ENCODE data around the gene RNGTT.
A peak's percentile ranks its signal among the peaks of the same experiment; 100 is the strongest.

Gene RNGTT

DNA sequence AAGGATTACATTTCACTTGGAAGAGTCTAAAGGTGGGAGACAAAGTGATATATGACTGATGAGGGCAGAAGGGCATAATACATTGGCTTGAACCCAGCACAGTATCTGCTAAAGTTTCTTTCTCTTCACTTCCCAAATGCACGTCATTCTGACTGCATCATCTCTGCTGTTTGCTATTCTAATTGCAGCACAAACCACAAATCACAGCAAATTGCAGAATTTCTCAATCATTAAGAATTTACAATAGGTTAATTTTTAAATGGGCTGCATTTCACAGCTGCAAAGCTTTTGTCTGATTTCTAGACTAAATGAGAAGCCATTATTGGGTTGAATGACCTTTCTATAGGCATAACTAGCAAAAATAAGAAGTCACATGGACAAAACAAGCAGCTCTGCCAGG is 337.0 kb downstream of the RNGTT start:
- no peak for FAIRE-seq

DNA sequence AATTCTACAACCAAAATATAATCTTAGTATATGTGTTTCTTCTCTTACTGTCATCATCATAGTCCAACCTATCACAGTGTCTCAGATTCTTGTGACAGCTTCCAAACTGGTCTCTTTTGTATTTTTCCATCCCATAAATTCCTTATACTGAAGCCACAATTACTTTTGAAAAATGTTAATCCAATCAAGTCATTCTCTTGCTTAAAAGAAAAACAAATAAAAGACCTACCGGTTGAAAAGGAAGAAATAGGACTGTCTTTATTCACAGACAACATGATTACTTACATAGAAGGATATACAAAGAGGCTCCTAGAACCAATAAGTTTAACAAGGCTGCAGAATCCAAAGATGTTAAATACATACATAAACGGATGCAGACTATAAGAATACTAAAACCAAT is 339.9 kb downstream of the RNGTT start:
- no peak for FAIRE-seq
- TF ChIP-seq POLR2A (IDR thresholded peaks at IDR 0.05; ENCODE audit: low read depth, low read length) (no peak), TAF1 (IDR thresholded peaks at IDR 0.05; ENCODE audit: borderline replicate concordance, low read depth, low read length) (no peak), POLR2AphosphoS5 (IDR thresholded peaks at IDR 0.05; ENCODE audit: low read depth, low read length) (no peak)
- no peak for DNase-seq (ENCODE audit: insufficient read length)

More for the DNA sequence above, 337.0 kb downstream of the RNGTT start:
- no peak for DNase-seq (ENCODE audit: insufficient read length)
- no peak for TF ChIP-seq TAF1 (IDR thresholded peaks at IDR 0.05; ENCODE audit: borderline replicate concordance, low read depth, low read length)
- no peak for TF ChIP-seq POLR2AphosphoS5 (IDR thresholded peaks at IDR 0.05; ENCODE audit: low read depth, low read length)
- TF ChIP-seq POLR2A (IDR thresholded peaks at IDR 0.05; ENCODE audit: low read depth, low read length): no peak

DNA sequence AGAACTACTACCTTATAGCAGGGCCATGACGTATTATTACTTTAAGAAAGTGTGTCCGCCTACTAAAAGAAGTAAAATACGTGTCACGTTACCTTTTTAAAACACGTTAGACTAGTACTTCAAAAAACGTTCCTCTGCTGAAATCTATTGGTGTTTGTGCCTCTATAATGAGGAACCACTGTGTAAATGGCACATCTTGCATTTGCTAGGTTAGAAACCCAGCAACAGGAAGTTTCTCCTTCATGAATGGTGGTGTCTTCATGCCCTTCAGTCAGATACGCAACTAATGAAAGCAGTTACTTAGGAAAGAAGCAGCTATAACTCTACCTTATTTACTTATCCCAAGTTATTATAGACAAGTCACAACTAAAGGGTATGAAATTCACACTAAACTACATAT is 343.5 kb downstream of the RNGTT start:
- TF ChIP-seq POLR2A (IDR thresholded peaks at IDR 0.05; ENCODE audit: low read depth, low read length): no peak
- TF ChIP-seq TAF1 (IDR thresholded peaks at IDR 0.05; ENCODE audit: borderline replicate concordance, low read depth, low read length): no peak
- no peak for TF ChIP-seq POLR2AphosphoS5 (IDR thresholded peaks at IDR 0.05; ENCODE audit: low read depth, low read length)
- no peak for FAIRE-seq
- DNase-seq (ENCODE audit: insufficient read length): no peak

DNA sequence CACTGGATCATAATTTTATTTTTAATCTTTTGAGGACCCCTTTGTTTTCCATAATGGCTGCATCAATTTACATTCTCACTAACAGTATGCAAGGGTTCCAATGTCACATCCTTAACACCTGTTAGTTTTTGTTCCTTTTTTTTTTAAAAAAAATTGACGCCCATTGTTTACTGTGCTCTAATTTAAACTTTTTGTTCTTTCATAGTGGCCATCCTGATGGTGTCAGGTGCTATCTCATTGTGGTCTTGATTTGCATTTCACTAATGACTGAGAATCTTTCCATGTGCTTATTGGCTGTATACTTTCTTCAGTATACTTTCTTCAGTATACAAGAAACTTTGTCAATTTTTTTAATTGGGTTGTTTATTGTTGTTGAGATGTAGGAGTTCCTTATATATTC is 347.0 kb downstream of the RNGTT start:
- DNase-seq (ENCODE audit: insufficient read length) (no peak), FAIRE-seq (peak; percentile 24)
- no peak for TF ChIP-seq POLR2A (IDR thresholded peaks at IDR 0.05; ENCODE audit: low read depth, low read length)
- no peak for TF ChIP-seq POLR2AphosphoS5 (IDR thresholded peaks at IDR 0.05; ENCODE audit: low read depth, low read length)
- no peak for TF ChIP-seq TAF1 (IDR thresholded peaks at IDR 0.05; ENCODE audit: borderline replicate concordance, low read depth, low read length)

DNA sequence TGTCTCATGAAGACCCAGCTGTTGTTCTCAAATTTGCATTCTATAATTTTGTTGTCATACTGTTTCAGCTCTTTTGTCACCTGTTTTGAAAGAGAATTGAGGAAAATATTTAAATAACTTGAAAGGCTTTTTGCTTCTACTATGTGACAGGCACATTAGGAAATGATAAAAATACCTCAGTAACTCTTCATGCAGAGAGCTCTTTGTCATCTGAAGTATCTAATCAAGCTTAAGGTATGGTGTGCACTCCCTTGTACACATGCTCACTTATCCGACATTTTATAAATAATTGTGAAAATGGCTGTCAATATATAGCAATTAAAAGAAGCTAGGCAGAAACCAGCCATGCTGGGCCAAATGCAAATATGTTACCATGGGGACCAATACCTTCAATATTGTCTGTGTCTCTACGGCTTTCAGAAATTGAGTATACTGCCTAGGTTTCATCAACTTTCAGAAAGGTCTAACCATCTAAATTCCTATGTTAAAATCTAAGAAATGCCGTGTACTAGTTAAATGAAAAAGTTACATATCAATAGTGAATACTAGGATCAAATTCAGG is 349.0 kb downstream of the RNGTT start:
- FAIRE-seq (peak; percentile 38), DNase-seq (ENCODE audit: insufficient read length) (no peak)
- TF ChIP-seq POLR2AphosphoS5 (IDR thresholded peaks at IDR 0.05; ENCODE audit: low read depth, low read length) (no peak), POLR2A (IDR thresholded peaks at IDR 0.05; ENCODE audit: low read depth, low read length) (no peak), TAF1 (IDR thresholded peaks at IDR 0.05; ENCODE audit: borderline replicate concordance, low read depth, low read length) (no peak)

DNA sequence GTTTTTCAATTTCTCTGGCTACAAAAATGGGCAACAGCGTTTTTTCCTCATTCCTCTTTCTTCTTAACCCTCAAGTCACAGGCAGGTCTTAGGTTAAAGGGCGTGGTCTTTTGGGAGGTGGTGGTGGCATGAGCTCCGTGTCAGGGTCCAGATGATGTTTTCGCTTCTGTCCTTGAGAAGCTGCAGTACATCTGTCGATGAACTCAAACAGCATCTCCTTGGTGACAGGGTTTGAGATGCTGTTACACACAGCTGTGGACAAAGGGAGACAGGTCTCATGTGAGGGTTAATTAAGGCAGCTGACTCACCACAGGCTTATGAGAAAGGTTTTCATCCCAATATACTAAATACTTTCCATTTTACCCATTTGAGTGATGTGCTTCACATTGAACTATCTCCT is 350.8 kb downstream of the RNGTT start:
- DNase-seq (ENCODE audit: insufficient read length) (no peak), FAIRE-seq (no peak)
- TF ChIP-seq POLR2A (IDR thresholded peaks at IDR 0.05; ENCODE audit: low read depth, low read length) (no peak), TAF1 (IDR thresholded peaks at IDR 0.05; ENCODE audit: borderline replicate concordance, low read depth, low read length) (no peak), POLR2AphosphoS5 (IDR thresholded peaks at IDR 0.05; ENCODE audit: low read depth, low read length) (no peak)

DNA sequence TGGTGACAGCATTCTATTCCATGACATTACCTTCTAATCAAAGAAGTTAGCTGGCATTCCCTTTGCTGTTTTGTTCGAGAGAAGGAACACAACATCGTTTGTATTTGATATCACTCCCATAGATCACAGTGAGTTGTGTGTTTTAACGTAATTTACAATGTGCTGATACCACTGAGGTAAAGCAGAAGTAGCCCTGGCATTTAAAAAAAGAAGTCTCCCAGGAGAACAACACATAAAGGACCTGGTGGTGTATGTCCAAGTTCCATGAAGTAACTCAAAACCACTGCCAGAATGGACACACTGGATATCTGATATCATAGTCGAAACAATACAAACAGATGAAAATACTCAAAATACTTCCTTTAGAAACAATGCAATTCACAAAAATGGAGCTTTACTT is 351.7 kb downstream of the RNGTT start:
- DNase-seq (ENCODE audit: insufficient read length) (no peak), FAIRE-seq (no peak)
- TF ChIP-seq POLR2A (IDR thresholded peaks at IDR 0.05; ENCODE audit: low read depth, low read length) (no peak), POLR2AphosphoS5 (IDR thresholded peaks at IDR 0.05; ENCODE audit: low read depth, low read length) (no peak), TAF1 (IDR thresholded peaks at IDR 0.05; ENCODE audit: borderline replicate concordance, low read depth, low read length) (no peak)

DNA sequence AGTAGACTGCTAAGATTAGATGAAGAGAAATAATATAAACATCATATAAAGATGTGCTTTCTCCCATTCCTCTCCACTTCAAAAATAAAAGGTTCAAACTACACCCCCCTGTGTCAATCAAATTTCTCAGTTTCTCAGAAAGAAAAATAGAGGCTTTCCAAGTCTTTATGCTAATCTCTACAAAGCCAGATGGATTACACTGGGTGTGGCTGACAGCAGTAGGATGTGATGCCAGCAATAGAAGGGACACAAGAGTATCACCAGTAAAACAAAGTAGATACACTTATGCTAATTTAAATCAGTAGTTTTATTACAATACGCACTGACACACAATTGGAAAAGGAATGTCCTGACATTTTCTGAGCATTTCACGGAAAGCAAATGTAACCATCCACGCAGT is 353.4 kb downstream of the RNGTT start:
- FAIRE-seq (no peak), DNase-seq (ENCODE audit: insufficient read length) (no peak)
- TF ChIP-seq TAF1 (IDR thresholded peaks at IDR 0.05; ENCODE audit: borderline replicate concordance, low read depth, low read length) (no peak), POLR2AphosphoS5 (IDR thresholded peaks at IDR 0.05; ENCODE audit: low read depth, low read length) (no peak), POLR2A (IDR thresholded peaks at IDR 0.05; ENCODE audit: low read depth, low read length) (no peak)

DNA sequence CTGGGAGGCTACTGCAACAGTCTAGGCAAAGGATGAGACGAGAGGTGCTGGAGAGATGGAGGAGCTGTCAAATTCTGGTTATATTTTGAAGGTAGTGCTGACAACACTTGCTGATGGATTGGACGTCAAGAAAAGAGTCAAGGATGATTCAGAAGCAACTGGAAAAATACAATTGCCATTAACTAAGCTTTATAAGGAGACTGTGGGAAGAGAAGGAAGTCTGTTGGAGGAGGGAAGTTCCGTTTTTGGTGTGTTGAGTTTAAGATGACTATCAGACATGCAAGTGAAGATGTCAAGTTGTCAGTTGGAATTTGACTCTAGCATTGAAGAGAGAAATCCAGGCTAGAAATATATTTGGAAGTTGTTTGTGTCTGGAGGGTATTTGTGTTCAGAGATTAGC is 358.1 kb downstream of the RNGTT start:
- TF ChIP-seq POLR2AphosphoS5 (IDR thresholded peaks at IDR 0.05; ENCODE audit: low read depth, low read length) (no peak), TAF1 (IDR thresholded peaks at IDR 0.05; ENCODE audit: borderline replicate concordance, low read depth, low read length) (no peak), POLR2A (IDR thresholded peaks at IDR 0.05; ENCODE audit: low read depth, low read length) (no peak)
- FAIRE-seq (no peak), DNase-seq (ENCODE audit: insufficient read length) (no peak)

DNA sequence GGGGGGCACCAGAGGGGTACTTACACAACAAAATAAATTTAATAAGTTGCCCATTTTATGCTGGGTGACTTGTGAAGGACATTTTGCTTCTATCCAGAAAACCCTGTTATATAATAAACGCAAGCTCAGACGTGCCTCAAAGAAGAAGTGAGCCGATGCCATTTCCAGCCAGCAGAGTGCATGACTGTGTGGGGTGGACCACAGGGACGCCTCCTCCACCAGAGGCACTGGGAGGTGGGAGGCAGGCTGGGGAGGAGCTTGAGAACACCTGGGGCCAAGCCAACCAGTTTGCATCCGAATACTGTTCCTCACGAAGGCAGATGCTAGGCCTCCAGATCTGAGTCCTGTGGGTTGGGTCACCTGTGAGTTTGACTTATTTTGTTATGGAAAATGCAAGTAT is 363.8 kb downstream of the RNGTT start:
- no peak for FAIRE-seq

DNA sequence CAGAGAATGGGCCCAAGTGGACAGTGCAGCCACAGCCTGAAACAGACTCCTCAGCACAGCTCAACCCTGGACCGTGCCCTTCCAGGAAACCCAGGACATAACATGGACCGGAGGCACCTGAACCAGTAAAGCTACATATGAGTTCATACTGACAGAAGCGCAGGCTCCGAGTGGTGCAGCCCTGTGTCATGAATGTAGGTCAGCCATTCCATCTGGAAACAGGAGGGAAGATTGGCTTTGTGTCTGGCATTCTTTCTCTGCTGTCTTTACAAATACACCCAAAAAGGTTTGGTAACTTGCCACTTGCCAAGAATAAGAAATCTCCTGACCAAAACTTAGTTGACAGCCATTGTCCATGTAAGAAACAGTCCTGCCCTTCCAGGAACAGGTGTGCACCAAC is 366.6 kb downstream of the RNGTT start:
- TF ChIP-seq TAF1 (IDR thresholded peaks at IDR 0.05; ENCODE audit: borderline replicate concordance, low read depth, low read length) (no peak), POLR2A (IDR thresholded peaks at IDR 0.05; ENCODE audit: low read depth, low read length) (no peak), POLR2AphosphoS5 (IDR thresholded peaks at IDR 0.05; ENCODE audit: low read depth, low read length) (no peak)
- no peak for FAIRE-seq

More for the DNA sequence above, 363.8 kb downstream of the RNGTT start:
- TF ChIP-seq POLR2AphosphoS5 (IDR thresholded peaks at IDR 0.05; ENCODE audit: low read depth, low read length) (no peak), POLR2A (IDR thresholded peaks at IDR 0.05; ENCODE audit: low read depth, low read length) (no peak), TAF1 (IDR thresholded peaks at IDR 0.05; ENCODE audit: borderline replicate concordance, low read depth, low read length) (no peak)
- DNase-seq (ENCODE audit: insufficient read length): no peak

DNA sequence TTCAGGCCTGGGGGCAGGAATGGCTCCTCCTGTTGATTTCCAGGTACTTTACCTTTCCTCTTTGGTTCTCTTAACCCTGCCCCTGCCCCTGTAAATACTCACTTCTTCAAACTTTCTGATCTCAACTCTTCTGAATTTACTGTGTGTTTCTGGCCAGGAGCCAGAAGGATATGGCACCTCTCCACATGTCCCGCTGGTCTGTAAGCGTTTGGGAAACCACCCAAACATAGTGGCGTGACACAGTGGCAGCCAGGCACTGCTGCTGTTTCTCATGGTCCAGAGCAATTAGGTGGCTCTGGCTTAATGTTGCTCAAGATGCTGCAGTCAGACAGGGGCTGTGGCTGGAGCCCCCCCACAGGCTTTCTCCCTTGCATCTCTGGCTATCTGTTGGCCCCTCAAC is 374.5 kb downstream of the RNGTT start:
- DNase-seq (ENCODE audit: insufficient read length) (no peak), FAIRE-seq (no peak)
- TF ChIP-seq TAF1 (IDR thresholded peaks at IDR 0.05; ENCODE audit: borderline replicate concordance, low read depth, low read length): no peak
- TF ChIP-seq POLR2AphosphoS5 (IDR thresholded peaks at IDR 0.05; ENCODE audit: low read depth, low read length): no peak
- TF ChIP-seq POLR2A (IDR thresholded peaks at IDR 0.05; ENCODE audit: low read depth, low read length): no peak

More for the DNA sequence above, 366.6 kb downstream of the RNGTT start:
- DNase-seq (ENCODE audit: insufficient read length): no peak
